Keratinocyte (primary cell): ENCODE data around the gene TPM1. TPM values are rescaled to one million over a fixed set of nuclear protein-coding genes. Genes with fewer than 3 reads are reported as not detected.

Experiments
- DNase-seq: peaks from one replicate; pipeline ENCODE4 v3.0.0-alpha.2; 2011; ENCODE audit warnings: low read depth, missing footprints, low spot score
- FAIRE-seq: peaks from 2 replicates; lab custom pipeline; 2011; peaks lifted over from hg19 to GRCh38; lab: Jason Lieb, UNC
- H2AFZ ChIP-seq: 2 replicates; pipeline ENCODE4 v1.6.0; 2012; ENCODE audit warnings: low read length, control low read depth, inconsistent platforms; ENCODE audit not compliant: control insufficient read depth
- H3K27ac ChIP-seq: 2 replicates; pipeline ENCODE4 v1.5.1; 2011; ENCODE audit warnings: low read length; ENCODE audit not compliant: control insufficient read depth, insufficient read depth
- H3K27me3 ChIP-seq: 3 replicates; pipeline ENCODE4 v1.6.0; 2011; ENCODE audit warnings: low read length; ENCODE audit not compliant: control insufficient read depth, insufficient read depth; ENCODE audit errors: extremely low read depth
- H3K36me3 ChIP-seq, 2 experiments: 2 replicates in 1 of 2; 3 replicates in 1 of 2; pipeline ENCODE4 v1.5.1; 2011; ENCODE audit warnings: low read length in 2 of 2, mild to moderate bottlenecking in 1 of 2; ENCODE audit not compliant: control insufficient read depth in 2 of 2, insufficient read depth in 2 of 2; ENCODE audit errors: extremely low read depth in 1 of 2
- H3K4me1 ChIP-seq: 3 replicates; pipeline ENCODE4 v1.5.1; 2011; ENCODE audit warnings: low read length; ENCODE audit not compliant: control insufficient read depth, insufficient read depth; ENCODE audit errors: extremely low read depth
- H3K4me2 ChIP-seq: 3 replicates; pipeline ENCODE4 v1.6.0; 2011; ENCODE audit warnings: low read depth, low read length; ENCODE audit not compliant: control insufficient read depth, insufficient read depth; ENCODE audit errors: extremely low read depth
- H3K4me3 ChIP-seq, 3 experiments: fragments of 200-600 bp in 1 of 3; sonication (generic) in 1 of 3; 2 replicates in 2 of 3; 3 replicates in 1 of 3; pipeline ENCODE4 v1.5.1; 2011 to 2016; ENCODE audit warnings: low read length in 3 of 3, mild to moderate bottlenecking in 3 of 3, control low read depth in 2 of 3, inconsistent platforms in 1 of 3, low read depth in 1 of 3, mixed read lengths in 1 of 3, mixed run types in 1 of 3, moderate library complexity in 1 of 3; ENCODE audit not compliant: control insufficient read depth in 2 of 3, insufficient read depth in 2 of 3; ENCODE audit errors: extremely low read depth in 1 of 3
- H3K79me2 ChIP-seq: 2 replicates; pipeline ENCODE4 v1.6.0; 2012; ENCODE audit warnings: low read length; ENCODE audit not compliant: control insufficient read depth, insufficient read depth
- H3K9ac ChIP-seq: 3 replicates; pipeline ENCODE4 v1.6.0; 2011; ENCODE audit warnings: low read length; ENCODE audit not compliant: control insufficient read depth, insufficient read depth; ENCODE audit errors: extremely low read depth
- H3K9me1 ChIP-seq: 3 replicates; pipeline ENCODE4 v1.6.0; 2011; ENCODE audit warnings: low read length; ENCODE audit not compliant: control insufficient read depth, insufficient read depth; ENCODE audit errors: extremely low read depth
- H3K9me3 ChIP-seq: 2 replicates; pipeline ENCODE4 v1.5.1; 2012; ENCODE audit warnings: low read depth, low read length; ENCODE audit not compliant: control insufficient read depth
- H4K20me1 ChIP-seq: 3 replicates; pipeline ENCODE4 v1.6.0; 2011; ENCODE audit warnings: low read length; ENCODE audit not compliant: control insufficient read depth, insufficient read depth; ENCODE audit errors: extremely low read depth
- EZH2 ChIP-seq: IDR thresholded peaks from one replicate; pipeline ENCODE4 v1.6.1; 2012; ENCODE audit warnings: inconsistent platforms, mild to moderate bottlenecking, low read length, moderate library complexity
- dilution Hi-C: fragments of 300-500 bp; cut with MboI; formaldehyde crosslinking; loops from one replicate; pipeline ENCODE4 v1.7.0; 2020; ENCODE audit warnings: low sequenced_read_pairs; ENCODE audit not compliant: extremely low pct_ligation_motif_present
- polyA plus RNA-seq, 5 experiments: library from polyadenylated mRNA; depleted of rRNA in 3 of 5; stranded (reverse) in 3 of 5; stranded (forward) in 1 of 5; unstranded in 1 of 5; fragments of >200 nt; gene quantifications; 1 replicate in 1 of 5; 2 replicates in 3 of 5; 3 replicates in 1 of 5; pipeline versions ENCODE4 v1.2.1 to v1.2.3, GENCODE V29; 2011 to 2012; ENCODE audit warnings: missing spikeins in 2 of 5, low read depth in 1 of 5, low replicate concordance in 1 of 5
- TF ChIP-seq, protein P1 (sequence below), 3 experiments: IDR thresholded peaks in 1 of 3; conservative IDR thresholded peaks in 1 of 3; optimal IDR thresholded peaks in 1 of 3; 2 replicates in 2 of 3; 3 replicates in 1 of 3; pipeline versions ENCODE3 to v1.5.1; 2011; ENCODE audit warnings: low read length in 3 of 3, mild to moderate bottlenecking in 3 of 3, moderate library complexity in 2 of 3, control low read depth in 1 of 3, inconsistent platforms in 1 of 3; ENCODE audit not compliant: insufficient read depth in 2 of 3; ENCODE audit errors: extremely low read depth in 1 of 3

Gene TPM1
- polyA plus RNA-seq, 1 donor (not counting 4 experiments of a cell fraction or from before 2014, with no cell fraction given) = 370 TPM

DNA sequence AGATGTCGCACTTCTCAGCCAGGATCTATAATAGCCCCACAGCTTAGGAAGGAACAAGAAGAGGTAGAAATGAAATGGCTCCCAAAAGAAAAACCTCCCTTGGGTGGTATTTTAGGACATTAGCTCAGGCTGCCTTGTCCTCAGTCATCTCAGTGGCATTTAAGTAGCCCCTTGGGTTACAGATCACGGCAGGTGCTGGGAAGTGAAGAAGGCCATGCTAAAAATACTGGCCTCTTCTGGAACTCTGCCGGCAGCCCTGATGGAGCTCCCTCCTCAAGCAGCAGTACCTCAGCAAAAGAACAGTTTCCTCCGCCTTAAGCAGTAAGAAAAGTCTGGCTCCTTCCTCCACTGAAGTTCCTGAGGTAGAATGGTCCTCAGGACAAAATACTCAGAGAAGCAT, 7.3 kb upstream of the TPM1 start:
- Histone ChIP-seq H3K79me2 (no peaks in the 10 kb centered on the region), H3K4me2 (no peak overlapping the region), H3K27ac (no peak overlapping the region), H3K9me1 (no peaks in the 10 kb centered on the region), H3K4me1 (peaks cover 27% of the 10 kb centered on the region), H3K36me3 (no peaks in the 10 kb centered on the region), H3K27me3 (no peaks in the 10 kb centered on the region), H3K9ac (no peak overlapping the region), H4K20me1 (no peaks in the 10 kb centered on the region), H3K4me3 (no peak overlapping the region), H2AFZ (no peak overlapping the region), H3K9me3 (peaks cover 3% of the 10 kb centered on the region)
- dilution Hi-C loops = loop anchor here (25.0 kb wide), 1 partner anchor 273 kb away; no protein-coding TSS in a partner anchor
- TF ChIP-seq, protein P1, sequence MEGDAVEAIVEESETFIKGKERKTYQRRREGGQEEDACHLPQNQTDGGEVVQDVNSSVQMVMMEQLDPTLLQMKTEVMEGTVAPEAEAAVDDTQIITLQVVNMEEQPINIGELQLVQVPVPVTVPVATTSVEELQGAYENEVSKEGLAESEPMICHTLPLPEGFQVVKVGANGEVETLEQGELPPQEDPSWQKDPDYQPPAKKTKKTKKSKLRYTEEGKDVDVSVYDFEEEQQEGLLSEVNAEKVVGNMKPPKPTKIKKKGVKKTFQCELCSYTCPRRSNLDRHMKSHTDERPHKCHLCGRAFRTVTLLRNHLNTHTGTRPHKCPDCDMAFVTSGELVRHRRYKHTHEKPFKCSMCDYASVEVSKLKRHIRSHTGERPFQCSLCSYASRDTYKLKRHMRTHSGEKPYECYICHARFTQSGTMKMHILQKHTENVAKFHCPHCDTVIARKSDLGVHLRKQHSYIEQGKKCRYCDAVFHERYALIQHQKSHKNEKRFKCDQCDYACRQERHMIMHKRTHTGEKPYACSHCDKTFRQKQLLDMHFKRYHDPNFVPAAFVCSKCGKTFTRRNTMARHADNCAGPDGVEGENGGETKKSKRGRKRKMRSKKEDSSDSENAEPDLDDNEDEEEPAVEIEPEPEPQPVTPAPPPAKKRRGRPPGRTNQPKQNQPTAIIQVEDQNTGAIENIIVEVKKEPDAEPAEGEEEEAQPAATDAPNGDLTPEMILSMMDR (optimal IDR thresholded peaks at IDR 0.05 in 1 of 3, IDR thresholded peaks at IDR 0.05 in 1 of 3, conservative IDR thresholded peaks at IDR 0.05 in 1 of 3; ENCODE audit: extremely low read depth in 1 of 3, insufficient read depth in 2 of 3, low read length in 3 of 3) = no peak
- TF ChIP-seq EZH2 = no peak
- FAIRE-seq = no peak
- no peak for DNase-seq

GRCh38 chr15:63035977-63036376, 6.6 kb upstream of the TPM1 start:
- no peak for TF ChIP-seq EZH2
- TF ChIP-seq, protein P1 (optimal IDR thresholded peaks at IDR 0.05 in 1 of 3, IDR thresholded peaks at IDR 0.05 in 1 of 3, conservative IDR thresholded peaks at IDR 0.05 in 1 of 3; ENCODE audit: extremely low read depth in 1 of 3, insufficient read depth in 2 of 3, low read length in 3 of 3) = no peak
- Histone ChIP-seq H2AFZ (no peak overlapping the region), H4K20me1 (no peaks in the 10 kb centered on the region), H3K79me2 (no peaks in the 10 kb centered on the region), H3K4me1 (peaks cover 35% of the 10 kb centered on the region), H3K36me3 (no peaks in the 10 kb centered on the region), H3K27ac (no peak overlapping the region), H3K9ac (no peak overlapping the region), H3K4me2 (no peak overlapping the region), H3K4me3 (no peak overlapping the region), H3K9me3 (peaks cover 3% of the 10 kb centered on the region), H3K27me3 (no peaks in the 10 kb centered on the region), H3K9me1 (no peaks in the 10 kb centered on the region)
- DNase-seq (no peak), FAIRE-seq (no peak)
- dilution Hi-C loops = loop anchor here (25.0 kb wide), 1 partner anchor 274 kb away; no protein-coding TSS in a partner anchor
